Right lobe of liver (tissue), 6 donors: ENCODE measurements around the gene ADARB2. TPM values are rescaled to one million over a fixed set of nuclear protein-coding genes. Genes with fewer than 3 reads are reported as not detected.

ENCODE experiments used
- ATAC-seq, 4 donors: fragments of 200-7000 bp; cut with Tn5 transposase; one replicate each; pipeline ENCODE4 v1.9.1; 2020; ENCODE audit warnings: mild to moderate bottlenecking in 4 of 4, moderate library complexity in 4 of 4
- DNase-seq, 3 donors: peaks; one replicate each; pipeline ENCODE4 v3.0.0-alpha.2; 2020
- H3K27ac ChIP-seq, 3 donors: fragments of 200-600 bp; one replicate each; pipeline ENCODE4 v1.8.0; 2022
- H3K27me3 ChIP-seq, 2 donors: fragments of 200-600 bp; one replicate each; pipeline ENCODE4 v1.8.0; 2022
- H3K36me3 ChIP-seq, 4 donors: fragments of 200-600 bp; sonication (generic) in 1 of 4; one replicate each; pipeline versions ENCODE4 v1.5.1 to v1.8.0; 2017 to 2022; ENCODE audit warnings: control low read depth in 1 of 4
- H3K4me1 ChIP-seq, 4 donors: fragments of 200-600 bp; sonication (generic) in 1 of 4; one replicate each; pipeline versions ENCODE4 v1.5.1 to v1.8.0; 2017 to 2022; ENCODE audit warnings: control low read depth in 1 of 4
- H3K4me3 ChIP-seq, 3 donors: fragments of 200-600 bp; one replicate each; pipeline ENCODE4 v1.8.0; 2022
- H3K9me3 ChIP-seq, 4 donors: fragments of 200-600 bp; sonication (generic) in 1 of 4; one replicate each; pipeline versions ENCODE4 v1.5.1 to v1.8.0; 2017 to 2022; ENCODE audit warnings: control low read depth in 1 of 4
- CTCF ChIP-seq, 4 donors: fragments of 200-600 bp in 3 of 4; fragments of 450-650 bp in 1 of 4; IDR thresholded peaks; one replicate each; pipeline versions ENCODE4 v1.5.1 to v1.8.0; 2016 to 2022; ENCODE audit warnings: antibody characterized with exemption in 4 of 4, mild to moderate bottlenecking in 2 of 4
- POLR2A ChIP-seq: fragments of 450-650 bp; IDR thresholded peaks from one replicate; pipeline ENCODE4 v1.6.1; 2017; ENCODE audit warnings: antibody characterized with exemption, mild to moderate bottlenecking
- WGBS: methylation state at CpG from one replicate; pipeline ENCODE4 v1.1.6; 2018; ENCODE audit warnings: low coverage, low lambda C conversion rate; ENCODE audit not compliant: insufficient coverage; ENCODE audit errors: missing lambda C conversion rate; 5-methylcytosine and 5-hydroxymethylcytosine counted together
- intact Hi-C, 2 donors: fragments of 100-400 bp; cut with DNase I; formaldehyde crosslinking; loops; one replicate each; pipeline versions ENCODE4 v1.11.2 to v1.14.1; 2022
- total RNA-seq, 6 experiments: library from RNA; depleted of rRNA in 2 of 6; stranded (reverse); fragments of >200 nt in 2 of 6; fragmentation: NEBNext Ultra II Directional in 3 of 6; extraction: Animal tissue kit (Norgen Biotek cat#: 25700) in 3 of 6; gene quantifications; one replicate each; pipeline versions ENCODE4 v1.1.0 to v1.2.4, GENCODE V29; 2016 to 2023
- donor health status: DM: no; HTN: yes; CAD: no.
- donor health status: DM: no; HTN: no; CAD: no.
- donor health status: DM: no; HTN: no; CAD: no.
- donor health status: DM: no; HTN: yes; CAD: no.
- donor health status: DM: no; HTN: yes; CAD: no.

The ADARB2 gene
- total RNA-seq, 6 experiments from 2014 or later: 0.07 to 0.68 (median 0.42) TPM

GRCh38 chr10:1610986-1611770, 126.1 kb downstream of the ADARB2 start:
- WGBS: 67% methylated on average over 16 of the region's 22 CpGs
- no peaks in the 10 kb centered on the region for H3K27me3 ChIP-seq

GRCh38 chr10:1609648-1609970, 127.7 kb downstream of the ADARB2 start:
- intact Hi-C loops: no loop called here
- DNase-seq: no peak
- H3K27me3 ChIP-seq: no peaks in the 10 kb centered on the region

More at GRCh38 chr10:1610986-1611770, 126.1 kb downstream of the ADARB2 start:
- Histone ChIP-seq H3K9me3 (no peaks in the 10 kb centered on the region), H3K4me3 (no peak overlapping the region), H3K36me3 (no peaks in the 10 kb centered on the region), H3K27ac (no peak overlapping the region), H3K4me1 (no peaks in the 10 kb centered on the region)
- ATAC-seq (no peak), DNase-seq (no peak)
- no peak for TF ChIP-seq POLR2A
- no peak for TF ChIP-seq CTCF (IDR thresholded peaks at IDR 0.05)
- intact Hi-C loops: no loop called here

GRCh38 chr10:1608851-1609647, 128.3 kb downstream of the ADARB2 start:
- H3K27me3 ChIP-seq: no peaks in the 10 kb centered on the region
- no peak for TF ChIP-seq POLR2A
- no peak for TF ChIP-seq CTCF (IDR thresholded peaks at IDR 0.05)
- intact Hi-C loops: no loop called here
- no peak overlapping the region for H3K27ac ChIP-seq
- WGBS: 11% methylated on average over 26 of the region's 28 CpGs
- ATAC-seq: no peak
- no peaks in the 10 kb centered on the region for H3K9me3 ChIP-seq
- H3K4me3 ChIP-seq: no peak overlapping the region
- DNase-seq: no peak
- H3K4me1 ChIP-seq: no peaks in the 10 kb centered on the region
- no peaks in the 10 kb centered on the region for H3K36me3 ChIP-seq

More at GRCh38 chr10:1609648-1609970, 127.7 kb downstream of the ADARB2 start:
- 61% methylated on average over 5 of the region's 11 CpGs for whole genome bisulfite sequencing
- Histone ChIP-seq H3K27ac (no peak overlapping the region), H3K9me3 (no peaks in the 10 kb centered on the region), H3K36me3 (no peaks in the 10 kb centered on the region), H3K4me3 (no peak overlapping the region), H3K4me1 (no peaks in the 10 kb centered on the region)
- TF ChIP-seq CTCF (IDR thresholded peaks at IDR 0.05): no peak
- no peak for TF ChIP-seq POLR2A
- no peak for ATAC-seq

GRCh38 chr10:1608408-1608807, 128.9 kb downstream of the ADARB2 start:
- Histone ChIP-seq H3K4me1 (no peaks in the 10 kb centered on the region), H3K27ac (no peak overlapping the region), H3K4me3 (no peak overlapping the region), H3K36me3 (no peaks in the 10 kb centered on the region), H3K27me3 (no peaks in the 10 kb centered on the region), H3K9me3 (no peaks in the 10 kb centered on the region)
- TF ChIP-seq CTCF (IDR thresholded peaks at IDR 0.05) (no peak), POLR2A (no peak)
- intact Hi-C loops: no loop called here
- DNase-seq: no peak
- ATAC-seq: no peak
- WGBS: 32% methylated on average over 3 of the region's 3 CpGs
